Fibroblast of skin of abdomen (primary cell): ENCODE measurements around the gene NUP210.
"Not testable (repeated sequence)": the region's sequence is repeated elsewhere in the genome, so short reads cannot be mapped to it uniquely, and the experiment has no call there.

ENCODE experiments used
- DNase-seq: peaks from one replicate; pipeline ENCODE4 v3.0.0-alpha.2; 2013

The NUP210 gene

GRCh38 chr3:13405614-13406013 is 14.5 kb downstream of the NUP210 start:
- no peak for DNase-seq

- DNase-seq, result no peak
Measured at GRCh38 chr3:13404626-13405452, 15.3 kb downstream of the NUP210 start.

GRCh38 chr3:13403847-13404246 is 16.3 kb downstream of the NUP210 start:
- no peak for DNase-seq

- DNase-seq, result no peak
Measured at GRCh38 chr3:13403213-13403819, 16.8 kb downstream of the NUP210 start.

GRCh38 chr3:13401149-13401548 is 19.0 kb downstream of the NUP210 start:
- DNase-seq, result no peak

GRCh38 chr3:13400114-13400673 is 19.9 kb downstream of the NUP210 start:
- DNase-seq, result no peak

- no peak for DNase-seq
Measured at GRCh38 chr3:13399603-13400002, 20.5 kb downstream of the NUP210 start.

GRCh38 chr3:13397316-13397715 is 22.8 kb downstream of the NUP210 start:
- DNase-seq, result no peak

GRCh38 chr3:13394363-13394762 is 25.8 kb downstream of the NUP210 start:
- no peak for DNase-seq

- DNase-seq, result no peak
Measured at GRCh38 chr3:13393427-13394360, 26.4 kb downstream of the NUP210 start.

GRCh38 chr3:13391308-13391707 is 28.8 kb downstream of the NUP210 start:
- no peak for DNase-seq

- DNase-seq, result no peak
Measured at GRCh38 chr3:13389378-13389777, 30.7 kb downstream of the NUP210 start.

- no peak for DNase-seq
Measured at GRCh38 chr3:13388816-13389215, 31.3 kb downstream of the NUP210 start.

GRCh38 chr3:13385373-13385965 is 34.7 kb downstream of the NUP210 start:
- DNase-seq, result no peak

- DNase-seq, result no peak
Measured at GRCh38 chr3:13380971-13381370, 39.2 kb downstream of the NUP210 start.

GRCh38 chr3:13379201-13379830 is 40.8 kb downstream of the NUP210 start:
- peak; percentile 77 for DNase-seq

GRCh38 chr3:13378155-13378554 is 42.0 kb downstream of the NUP210 start:
- DNase-seq, result peak; percentile 17

GRCh38 chr3:13377741-13378140 is 42.4 kb downstream of the NUP210 start:
- DNase-seq, result not testable (repeated sequence)

- DNase-seq, result no peak
Measured at GRCh38 chr3:13377021-13377420, 43.1 kb downstream of the NUP210 start.

GRCh38 chr3:13376091-13376490 is 44.0 kb downstream of the NUP210 start:
- DNase-seq, result no peak

GRCh38 chr3:13375464-13375863 is 44.7 kb downstream of the NUP210 start:
- DNase-seq, result no peak
